ENCODE measurements around the gene LMAN2L.
A peak's percentile ranks its signal among the peaks of the same experiment; 100 is the strongest.

The LMAN2L gene

DNA sequence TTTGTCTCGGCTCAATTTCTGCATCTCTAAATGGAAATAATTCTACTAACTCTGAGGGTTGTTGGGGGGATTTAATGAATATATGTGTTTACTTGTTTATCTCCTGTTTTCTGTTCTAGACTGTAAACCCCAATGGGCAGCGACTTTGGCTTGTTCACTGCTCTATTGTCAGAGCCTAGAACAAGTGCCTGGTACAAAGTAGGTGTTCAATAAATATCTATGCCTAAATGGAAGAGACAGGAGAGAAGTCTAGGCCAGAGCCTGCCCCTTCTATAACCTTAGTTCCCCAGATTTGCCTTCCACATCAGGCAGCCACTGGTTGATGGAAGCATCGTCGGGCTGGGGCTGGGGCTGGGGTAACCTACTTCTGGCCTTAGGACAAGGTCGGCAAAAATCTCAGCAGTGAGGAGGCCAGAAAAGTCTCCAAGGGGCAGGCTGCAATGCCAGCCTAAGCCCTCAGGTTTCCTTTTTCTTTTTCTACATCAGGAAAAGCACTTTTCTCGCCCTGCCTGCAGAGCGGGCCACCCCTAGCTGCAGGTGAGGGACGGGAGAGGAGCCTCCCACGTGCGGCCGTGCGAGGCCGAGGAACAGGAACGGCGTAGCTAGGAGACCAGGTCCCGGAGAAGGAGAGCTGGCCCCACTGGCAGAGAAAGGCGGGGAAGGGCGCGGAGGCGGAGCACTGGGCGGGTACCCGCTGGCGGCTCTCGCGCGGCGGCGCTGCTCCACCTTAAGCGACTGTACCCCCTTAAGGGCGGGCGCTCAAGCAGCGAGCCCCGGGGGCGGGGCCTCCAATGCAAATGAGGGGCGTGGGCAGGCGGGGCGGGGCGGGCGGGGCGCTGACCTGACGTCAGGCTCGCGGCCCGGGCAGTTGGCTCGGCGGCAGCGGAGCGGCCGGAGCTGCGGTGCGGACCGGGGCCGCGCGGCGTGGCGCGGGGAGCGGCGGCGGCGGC, 20.4 kb upstream of the LMAN2L start, which contains the start of gene CNNM4:
CNNM4 (plus strand) TSS at position 867 of the 950 bp plus-strand sequence. CDS start 98 bp downstream, outside the sequence.
- DNase-seq, result peak; percentile 92

GRCh38 chr2:96759548-96759947, 19.7 kb upstream of the LMAN2L start:
- DNase-seq, result no peak

- DNase-seq, result no peak
Observed at GRCh38 chr2:96758987-96759386, 19.1 kb upstream of the LMAN2L start.

DNA sequence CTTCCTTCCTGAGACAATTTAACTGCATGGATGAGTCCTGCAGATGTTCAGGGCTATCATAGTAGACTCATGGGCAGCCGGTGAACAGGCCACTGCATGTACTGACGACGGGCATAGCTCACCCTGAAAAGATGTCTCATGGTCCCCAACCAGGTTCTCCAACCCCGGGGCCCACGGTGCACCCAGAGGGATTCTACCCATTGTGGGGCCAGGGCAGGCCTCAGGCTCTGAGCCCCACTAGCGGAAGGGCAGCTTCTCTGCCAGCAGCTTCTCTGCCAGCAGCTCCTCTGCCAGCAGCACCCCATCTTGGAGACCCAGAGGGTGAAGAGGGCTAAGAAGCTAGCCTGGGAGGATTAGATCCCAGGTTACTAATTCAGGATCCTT, 17.6 kb upstream of the LMAN2L start:
- DNase-seq, result no peak

DNA sequence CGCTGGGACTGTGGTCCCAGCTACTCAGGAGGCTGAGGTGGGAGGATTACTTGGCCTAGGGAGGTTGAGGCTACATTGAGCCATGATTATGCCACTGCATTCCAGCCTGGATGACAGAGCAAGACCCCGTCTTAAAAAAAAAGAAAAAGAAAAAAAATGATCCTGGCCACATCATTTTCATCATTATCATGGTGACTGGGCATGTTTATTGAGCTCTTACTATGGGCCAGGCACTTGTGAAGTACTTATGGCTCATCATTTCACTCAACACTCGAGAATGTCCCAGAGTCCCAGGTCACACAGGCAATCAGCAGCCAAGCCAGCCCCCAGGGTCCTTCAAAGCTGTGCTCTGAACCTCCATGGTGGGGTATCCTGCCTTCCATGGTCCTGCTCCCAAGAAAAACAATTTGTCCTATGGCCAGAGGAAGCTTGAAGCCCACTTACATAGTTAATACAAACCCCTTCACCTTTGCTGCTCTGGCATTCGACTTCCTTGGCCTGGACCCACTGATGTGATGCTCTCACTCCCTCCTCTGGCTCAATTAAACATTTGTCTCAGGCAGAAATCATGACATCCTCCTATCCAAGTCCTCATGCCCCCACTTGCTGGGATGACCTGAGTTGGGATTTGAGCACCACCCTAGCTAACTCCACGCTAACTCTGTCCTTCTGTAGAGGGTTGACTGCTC, 17.1 kb upstream of the LMAN2L start:
- no peak for DNase-seq

- DNase-seq, result no peak
Observed at GRCh38 chr2:96754317-96754716, 14.5 kb upstream of the LMAN2L start.

- DNase-seq, result no peak
Observed at GRCh38 chr2:96753661-96754282, 13.9 kb upstream of the LMAN2L start.

DNA sequence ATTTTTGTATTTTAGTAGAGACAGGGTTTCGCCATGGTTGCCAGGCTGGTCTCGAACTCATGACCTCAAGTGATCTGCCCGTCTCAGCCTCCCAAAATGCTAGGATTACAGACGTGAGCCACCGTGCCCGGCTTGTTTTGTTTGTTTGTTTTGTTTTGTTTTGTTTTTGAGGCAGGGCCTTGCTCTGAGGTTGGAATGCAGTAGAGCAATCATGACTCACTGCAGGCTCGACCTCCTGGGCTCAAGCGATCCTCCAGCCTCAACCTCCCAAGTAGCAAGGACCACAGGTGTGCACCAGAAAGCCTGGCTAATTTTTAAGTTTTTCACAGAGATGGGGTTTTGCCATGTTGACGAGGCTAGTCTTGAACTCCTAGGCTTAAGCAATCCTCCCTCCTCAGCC, 11.9 kb upstream of the LMAN2L start:
- DNase-seq, result no peak

- no peak for DNase-seq
Observed at GRCh38 chr2:96747061-96747617, 7.3 kb upstream of the LMAN2L start.

GRCh38 chr2:96739076-96739632, 710 bp downstream of the LMAN2L start:
- DNase-seq, result no peak

DNA sequence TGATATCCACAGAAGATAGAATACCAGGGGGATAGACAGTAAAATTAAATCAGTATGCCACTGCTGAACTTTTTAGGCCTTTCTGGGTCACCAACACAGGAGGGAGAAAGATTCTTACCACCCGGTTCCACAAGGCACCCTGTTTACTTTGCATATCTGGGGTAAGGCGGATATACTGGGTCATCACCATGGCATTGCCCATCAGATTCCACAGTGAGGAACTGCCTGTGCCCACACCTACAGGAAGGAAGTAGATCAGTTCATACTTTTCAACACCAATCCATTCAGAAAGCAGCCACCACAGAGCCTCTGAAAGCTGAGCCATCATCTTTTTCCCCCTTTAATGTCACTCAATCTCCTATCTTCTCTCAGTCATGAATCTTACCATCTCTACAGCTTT, 2.0 kb downstream of the LMAN2L start:
- no peak for DNase-seq

DNA sequence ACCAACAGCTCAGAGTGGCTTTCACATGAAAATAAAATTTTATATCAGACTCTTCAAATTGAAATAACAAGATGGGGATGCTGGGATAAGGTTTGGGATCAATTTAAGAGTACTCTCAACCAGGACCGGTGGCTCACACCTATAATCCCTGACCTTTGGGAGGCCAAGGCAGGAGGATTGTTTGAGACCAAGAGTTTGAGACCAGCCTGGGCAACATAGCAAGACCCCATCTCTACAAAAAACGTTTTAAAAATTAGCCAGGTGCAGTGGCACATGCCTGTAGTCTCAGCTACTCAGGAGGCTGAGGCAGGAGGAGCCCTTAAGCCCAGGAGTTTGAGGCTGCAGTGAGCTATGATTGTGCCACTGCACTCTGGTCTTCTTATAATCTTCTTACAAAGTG, 2.6 kb downstream of the LMAN2L start:
- no peak for DNase-seq

- DNase-seq, result no peak
Observed at GRCh38 chr2:96734880-96735583, 4.8 kb downstream of the LMAN2L start.

DNA sequence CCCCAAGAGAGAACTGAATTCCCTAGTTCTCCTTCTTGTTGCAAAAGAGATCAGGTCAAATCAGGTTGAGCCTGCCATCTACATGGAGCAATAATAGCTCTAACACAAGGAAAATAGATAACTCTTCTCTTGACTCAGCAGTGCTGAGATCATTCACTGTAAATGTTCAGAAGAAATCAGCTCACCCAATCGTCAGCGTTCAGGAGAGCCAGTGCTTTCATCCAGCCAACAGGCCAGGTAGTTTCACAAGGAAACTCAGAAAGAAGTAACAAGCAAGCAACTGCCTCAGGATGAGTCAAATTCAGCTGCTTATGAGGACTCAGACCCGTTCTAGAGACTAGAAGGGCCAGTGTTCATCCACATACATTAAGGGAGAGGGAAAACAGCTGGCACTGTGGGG, 5.9 kb downstream of the LMAN2L start:
- DNase-seq, result no peak

DNA sequence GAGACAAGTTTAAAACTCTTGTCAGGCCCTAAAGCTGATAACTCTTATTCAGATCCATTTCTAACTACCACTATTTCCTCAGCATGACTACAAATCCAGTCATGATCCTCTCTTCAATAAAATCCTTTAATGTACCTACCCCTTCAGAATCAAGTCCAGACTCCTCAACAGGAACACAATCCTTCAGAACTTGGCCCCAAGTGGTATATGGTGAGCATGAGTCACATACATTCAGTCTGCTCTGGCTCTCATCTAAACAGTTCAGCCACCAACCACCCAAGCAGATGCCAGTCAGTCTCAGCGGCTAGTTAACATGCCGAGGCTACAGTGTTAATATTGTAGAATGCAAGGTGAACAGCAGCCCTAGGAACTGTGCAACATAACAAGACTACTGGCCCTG, 9.7 kb downstream of the LMAN2L start:
- no peak for DNase-seq

GRCh38 chr2:96729748-96730147, 10.1 kb downstream of the LMAN2L start:
- no peak for DNase-seq

- DNase-seq, result no peak
Observed at GRCh38 chr2:96727431-96727830, 12.4 kb downstream of the LMAN2L start.

- no peak for DNase-seq
Observed at GRCh38 chr2:96726131-96726530, 13.7 kb downstream of the LMAN2L start.

DNA sequence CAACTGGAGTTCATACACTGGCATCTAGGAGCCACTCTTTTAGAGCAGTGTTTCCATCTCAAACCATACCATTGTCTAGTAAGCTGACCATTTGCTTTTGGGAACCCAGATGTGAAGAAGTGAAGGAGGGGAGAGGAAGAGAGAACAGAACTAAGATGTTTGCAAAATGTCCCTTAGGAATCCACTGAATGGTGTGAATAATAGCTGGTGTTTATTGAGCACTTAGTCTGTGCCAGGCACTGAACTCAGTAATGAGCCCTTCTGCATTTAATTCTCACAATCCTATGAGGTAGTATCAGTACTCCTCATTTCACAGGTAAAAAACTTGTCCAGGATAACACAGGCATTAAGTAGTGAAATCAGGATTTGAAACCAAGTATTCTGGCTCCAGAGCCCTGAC, 23.5 kb downstream of the LMAN2L start:
- no peak for DNase-seq

DNA sequence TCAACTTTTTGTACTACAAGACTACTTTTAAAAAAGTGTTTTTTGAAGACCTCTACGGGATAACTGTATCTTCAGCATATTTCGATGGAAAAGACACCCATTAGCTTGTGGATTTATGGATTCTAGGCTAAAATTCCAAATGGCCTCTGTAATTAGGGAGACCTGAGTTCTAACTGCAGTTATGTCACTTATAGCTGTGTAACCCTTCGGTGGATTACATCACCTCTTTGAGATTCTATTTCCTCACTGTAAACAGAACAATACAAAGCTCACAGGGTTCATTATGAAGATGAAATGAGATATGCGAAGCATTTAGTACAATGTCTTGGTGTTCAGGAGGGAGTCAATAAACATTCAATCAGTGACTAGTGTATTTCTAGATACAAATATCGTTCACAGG, 24.2 kb downstream of the LMAN2L start:
- no peak for DNase-seq

DNA sequence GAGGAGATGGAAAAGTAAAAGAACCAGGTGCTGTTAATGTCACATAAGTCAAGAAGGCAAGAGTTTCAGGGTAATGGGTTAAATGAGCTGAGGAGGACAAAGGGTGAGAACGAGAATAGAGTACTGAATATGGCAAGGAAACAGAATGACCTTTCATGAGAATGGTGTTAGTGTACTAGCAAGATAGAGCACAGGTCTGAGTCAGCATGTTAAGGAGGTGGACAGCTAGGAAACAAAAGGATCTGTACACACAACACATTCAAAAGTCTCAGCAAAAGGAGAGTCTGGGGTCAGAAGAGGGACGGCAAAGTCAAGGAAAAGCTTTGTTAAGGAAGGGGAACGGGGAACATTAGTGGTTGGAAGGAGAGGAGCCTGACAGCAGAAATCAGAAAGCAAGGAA, 28.9 kb downstream of the LMAN2L start:
- DNase-seq, result no peak

- no peak for DNase-seq
Observed at GRCh38 chr2:96703021-96703751, 36.7 kb downstream of the LMAN2L start.

Data from NCI-H774 (cell line).